ENCODE measurements around the gene WASHC4. TPM values are rescaled to one million over a fixed set of nuclear protein-coding genes. Genes with fewer than 3 reads are reported as not detected.

Gene WASHC4
- total and polyA plus RNA-seq, 2 experiments from 2014 or later = 75.7 to 83.0 TPM

DNA sequence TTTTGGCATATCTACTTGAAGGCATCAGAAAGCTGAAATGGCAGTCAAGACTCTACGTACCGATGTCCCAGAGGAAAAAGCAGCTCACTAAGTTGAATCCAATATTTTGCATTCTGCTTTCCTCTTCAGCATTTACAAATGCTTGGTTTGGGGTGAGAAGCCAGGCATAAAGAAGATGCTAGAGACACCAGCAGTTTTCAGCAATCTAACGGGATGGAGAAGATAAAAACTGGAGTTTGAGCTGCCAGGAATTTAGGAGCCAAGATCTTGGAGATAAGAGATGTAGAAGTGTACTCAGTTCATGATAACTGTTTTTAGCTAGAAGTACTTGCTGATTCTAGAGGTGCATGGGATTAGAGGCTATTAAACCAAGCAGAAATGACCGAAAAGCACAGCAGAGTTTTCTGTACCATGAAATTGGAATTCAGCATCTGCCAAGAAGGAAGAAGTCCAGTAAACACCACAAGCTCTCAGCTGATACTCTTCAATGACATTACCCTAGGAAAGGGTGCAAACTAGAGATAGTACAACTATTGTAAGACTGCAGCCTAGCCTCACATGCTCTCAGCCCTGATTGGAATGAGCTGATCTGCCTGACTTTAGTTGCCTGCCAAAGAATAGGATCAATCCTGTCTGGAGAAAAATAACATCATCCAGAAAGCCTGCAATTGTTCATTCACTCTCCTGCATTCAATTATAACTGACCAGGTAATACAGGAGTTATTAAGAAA, 15.9 kb upstream of the WASHC4 start (continued):
- TF ChIP-seq, protein P1, sequence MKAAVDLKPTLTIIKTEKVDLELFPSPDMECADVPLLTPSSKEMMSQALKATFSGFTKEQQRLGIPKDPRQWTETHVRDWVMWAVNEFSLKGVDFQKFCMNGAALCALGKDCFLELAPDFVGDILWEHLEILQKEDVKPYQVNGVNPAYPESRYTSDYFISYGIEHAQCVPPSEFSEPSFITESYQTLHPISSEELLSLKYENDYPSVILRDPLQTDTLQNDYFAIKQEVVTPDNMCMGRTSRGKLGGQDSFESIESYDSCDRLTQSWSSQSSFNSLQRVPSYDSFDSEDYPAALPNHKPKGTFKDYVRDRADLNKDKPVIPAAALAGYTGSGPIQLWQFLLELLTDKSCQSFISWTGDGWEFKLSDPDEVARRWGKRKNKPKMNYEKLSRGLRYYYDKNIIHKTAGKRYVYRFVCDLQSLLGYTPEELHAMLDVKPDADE (IDR thresholded peaks at IDR 0.05) = no peak
- TF ChIP-seq, protein P2, sequence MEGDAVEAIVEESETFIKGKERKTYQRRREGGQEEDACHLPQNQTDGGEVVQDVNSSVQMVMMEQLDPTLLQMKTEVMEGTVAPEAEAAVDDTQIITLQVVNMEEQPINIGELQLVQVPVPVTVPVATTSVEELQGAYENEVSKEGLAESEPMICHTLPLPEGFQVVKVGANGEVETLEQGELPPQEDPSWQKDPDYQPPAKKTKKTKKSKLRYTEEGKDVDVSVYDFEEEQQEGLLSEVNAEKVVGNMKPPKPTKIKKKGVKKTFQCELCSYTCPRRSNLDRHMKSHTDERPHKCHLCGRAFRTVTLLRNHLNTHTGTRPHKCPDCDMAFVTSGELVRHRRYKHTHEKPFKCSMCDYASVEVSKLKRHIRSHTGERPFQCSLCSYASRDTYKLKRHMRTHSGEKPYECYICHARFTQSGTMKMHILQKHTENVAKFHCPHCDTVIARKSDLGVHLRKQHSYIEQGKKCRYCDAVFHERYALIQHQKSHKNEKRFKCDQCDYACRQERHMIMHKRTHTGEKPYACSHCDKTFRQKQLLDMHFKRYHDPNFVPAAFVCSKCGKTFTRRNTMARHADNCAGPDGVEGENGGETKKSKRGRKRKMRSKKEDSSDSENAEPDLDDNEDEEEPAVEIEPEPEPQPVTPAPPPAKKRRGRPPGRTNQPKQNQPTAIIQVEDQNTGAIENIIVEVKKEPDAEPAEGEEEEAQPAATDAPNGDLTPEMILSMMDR (conservative IDR thresholded peaks at IDR 0.05; ENCODE audit: low read depth in 2 of 2) = no peak

DNA sequence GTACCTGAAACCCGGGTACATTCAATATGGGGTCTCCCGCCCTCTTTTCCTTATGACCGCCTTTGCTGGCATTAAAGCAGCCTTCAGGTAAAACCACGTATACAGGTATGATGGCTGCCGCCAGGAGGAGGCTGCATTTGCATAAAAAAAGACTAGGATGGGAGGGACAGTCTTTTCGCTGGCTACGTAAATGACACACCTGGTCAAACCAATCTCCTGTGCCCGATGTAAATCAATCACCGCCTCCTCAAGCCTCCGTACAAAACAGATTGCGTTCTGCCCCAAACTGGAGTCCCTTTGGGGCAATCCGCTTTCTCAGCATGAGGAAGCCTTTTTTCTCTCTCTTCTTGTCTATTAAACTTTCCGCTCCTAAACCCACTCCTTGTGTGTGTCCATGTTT, 15.2 kb upstream of the WASHC4 start:
- H3K9me3 Mint-ChIP-seq = peaks cover 38% of the 10 kb centered on the region
- H3K9me2 ChIP-seq (ENCODE audit: insufficient read depth) = no peaks in the 10 kb centered on the region
- peak; percentile 89 for ATAC-seq
- H3F3A ChIP-seq (replicated peaks; ENCODE audit: low read depth) = peaks cover 12% of the 10 kb centered on the region; the same call in 1 of the 2 replicates
- peaks cover 30% of the 10 kb centered on the region for H3K4me1 Mint-ChIP-seq
- peaks cover 27% of the 10 kb centered on the region for H3K4me1 ChIP-seq (ENCODE audit: insufficient read depth)
- H4K20me1 ChIP-seq (replicated peaks; ENCODE audit: insufficient read depth) = no peaks in the 10 kb centered on the region
- no peaks in the 10 kb centered on the region for H3K36me3 ChIP-seq (ENCODE audit: insufficient read depth)
- peak overlapping the region; percentile 36 for H3K4me3 ChIP-seq
- H3K4me3 Mint-ChIP-seq = peak overlapping the region; percentile 58
- peak overlapping the region; percentile 97 for H3K27ac Mint-ChIP-seq
- peak; percentile 97 for DNase-seq (ENCODE audit: low spot score)
- H3K4me2 ChIP-seq = peak overlapping the region; percentile 58
- H3K27ac ChIP-seq (ENCODE audit: low read depth) = peak overlapping the region; percentile 96
- H3K27me3 ChIP-seq (ENCODE audit: insufficient read depth) = no peaks in the 10 kb centered on the region
- H2AFZ ChIP-seq = no peak overlapping the region
- H3K79me2 ChIP-seq (replicated peaks; ENCODE audit: insufficient read depth) = no peaks in the 10 kb centered on the region
- peaks cover 2% of the 10 kb centered on the region for H3K27me3 Mint-ChIP-seq (ENCODE audit: insufficient read depth, low read depth, poor library complexity)
- H3K36me3 Mint-ChIP-seq (ENCODE audit: low read depth) = peaks cover 37% of the 10 kb centered on the region
- TF ChIP-seq EZH2 (IDR thresholded peaks at IDR 0.05; ENCODE audit: low read depth, unreplicated experiment) (no peak), POLR2AphosphoS5 (IDR thresholded peaks at IDR 0.05; ENCODE audit: low read depth) (peak; percentile 81), ZNF331 (CRISPR knock-in tag; IDR thresholded peaks at IDR 0.05; ENCODE audit: low read depth) (no peak), NANOG (IDR thresholded peaks at IDR 0.05; ENCODE audit: borderline replicate concordance) (no peak), CREB1 (CRISPR knock-in tag; IDR thresholded peaks at IDR 0.05; ENCODE audit: low read depth) (peak; percentile 76), STAT1 (IDR thresholded peaks at IDR 0.05; ENCODE audit: unreplicated experiment) (no peak), ZNF114 (CRISPR knock-in tag; IDR thresholded peaks at IDR 0.05) (no peak), JUNB (IDR thresholded peaks at IDR 0.05; ENCODE audit: unreplicated experiment) (no peak), EZH2phosphoT487 (IDR thresholded peaks at IDR 0.05; ENCODE audit: unreplicated experiment) (no peak)
- TF ChIP-seq, protein P2 (conservative IDR thresholded peaks at IDR 0.05; ENCODE audit: low read depth in 2 of 2) = no peak
- TF ChIP-seq, protein P3, sequence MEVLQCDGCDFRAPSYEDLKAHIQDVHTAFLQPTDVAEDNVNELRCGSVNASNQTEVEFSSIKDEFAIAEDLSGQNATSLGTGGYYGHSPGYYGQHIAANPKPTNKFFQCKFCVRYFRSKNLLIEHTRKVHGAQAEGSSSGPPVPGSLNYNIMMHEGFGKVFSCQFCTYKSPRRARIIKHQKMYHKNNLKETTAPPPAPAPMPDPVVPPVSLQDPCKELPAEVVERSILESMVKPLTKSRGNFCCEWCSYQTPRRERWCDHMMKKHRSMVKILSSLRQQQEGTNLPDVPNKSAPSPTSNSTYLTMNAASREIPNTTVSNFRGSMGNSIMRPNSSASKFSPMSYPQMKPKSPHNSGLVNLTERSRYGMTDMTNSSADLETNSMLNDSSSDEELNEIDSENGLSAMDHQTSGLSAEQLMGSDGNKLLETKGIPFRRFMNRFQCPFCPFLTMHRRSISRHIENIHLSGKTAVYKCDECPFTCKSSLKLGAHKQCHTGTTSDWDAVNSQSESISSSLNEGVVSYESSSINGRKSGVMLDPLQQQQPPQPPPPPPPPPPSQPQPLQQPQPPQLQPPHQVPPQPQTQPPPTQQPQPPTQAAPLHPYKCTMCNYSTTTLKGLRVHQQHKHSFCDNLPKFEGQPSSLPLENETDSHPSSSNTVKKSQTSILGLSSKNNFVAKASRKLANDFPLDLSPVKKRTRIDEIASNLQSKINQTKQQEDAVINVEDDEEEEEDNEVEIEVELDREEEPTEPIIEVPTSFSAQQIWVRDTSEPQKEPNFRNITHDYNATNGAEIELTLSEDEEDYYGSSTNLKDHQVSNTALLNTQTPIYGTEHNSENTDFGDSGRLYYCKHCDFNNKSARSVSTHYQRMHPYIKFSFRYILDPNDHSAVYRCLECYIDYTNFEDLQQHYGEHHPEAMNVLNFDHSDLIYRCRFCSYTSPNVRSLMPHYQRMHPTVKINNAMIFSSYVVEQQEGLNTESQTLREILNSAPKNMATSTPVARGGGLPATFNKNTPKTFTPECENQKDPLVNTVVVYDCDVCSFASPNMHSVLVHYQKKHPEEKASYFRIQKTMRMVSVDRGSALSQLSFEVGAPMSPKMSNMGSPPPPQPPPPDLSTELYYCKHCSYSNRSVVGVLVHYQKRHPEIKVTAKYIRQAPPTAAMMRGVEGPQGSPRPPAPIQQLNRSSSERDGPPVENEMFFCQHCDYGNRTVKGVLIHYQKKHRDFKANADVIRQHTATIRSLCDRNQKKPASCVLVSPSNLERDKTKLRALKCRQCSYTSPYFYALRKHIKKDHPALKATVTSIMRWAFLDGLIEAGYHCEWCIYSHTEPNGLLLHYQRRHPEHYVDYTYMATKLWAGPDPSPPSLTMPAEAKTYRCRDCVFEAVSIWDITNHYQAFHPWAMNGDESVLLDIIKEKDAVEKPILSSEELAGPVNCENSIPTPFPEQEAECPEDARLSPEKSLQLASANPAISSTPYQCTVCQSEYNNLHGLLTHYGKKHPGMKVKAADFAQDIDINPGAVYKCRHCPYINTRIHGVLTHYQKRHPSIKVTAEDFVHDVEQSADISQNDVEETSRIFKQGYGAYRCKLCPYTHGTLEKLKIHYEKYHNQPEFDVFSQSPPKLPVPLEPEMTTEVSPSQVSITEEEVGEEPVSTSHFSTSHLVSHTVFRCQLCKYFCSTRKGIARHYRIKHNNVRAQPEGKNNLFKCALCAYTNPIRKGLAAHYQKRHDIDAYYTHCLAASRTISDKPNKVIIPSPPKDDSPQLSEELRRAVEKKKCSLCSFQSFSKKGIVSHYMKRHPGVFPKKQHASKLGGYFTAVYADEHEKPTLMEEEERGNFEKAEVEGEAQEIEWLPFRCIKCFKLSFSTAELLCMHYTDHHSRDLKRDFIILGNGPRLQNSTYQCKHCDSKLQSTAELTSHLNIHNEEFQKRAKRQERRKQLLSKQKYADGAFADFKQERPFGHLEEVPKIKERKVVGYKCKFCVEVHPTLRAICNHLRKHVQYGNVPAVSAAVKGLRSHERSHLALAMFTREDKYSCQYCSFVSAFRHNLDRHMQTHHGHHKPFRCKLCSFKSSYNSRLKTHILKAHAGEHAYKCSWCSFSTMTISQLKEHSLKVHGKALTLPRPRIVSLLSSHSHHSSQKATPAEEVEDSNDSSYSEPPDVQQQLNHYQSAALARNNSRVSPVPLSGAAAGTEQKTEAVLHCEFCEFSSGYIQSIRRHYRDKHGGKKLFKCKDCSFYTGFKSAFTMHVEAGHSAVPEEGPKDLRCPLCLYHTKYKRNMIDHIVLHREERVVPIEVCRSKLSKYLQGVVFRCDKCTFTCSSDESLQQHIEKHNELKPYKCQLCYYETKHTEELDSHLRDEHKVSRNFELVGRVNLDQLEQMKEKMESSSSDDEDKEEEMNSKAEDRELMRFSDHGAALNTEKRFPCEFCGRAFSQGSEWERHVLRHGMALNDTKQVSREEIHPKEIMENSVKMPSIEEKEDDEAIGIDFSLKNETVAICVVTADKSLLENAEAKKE (CRISPR knock-in tag; IDR thresholded peaks at IDR 0.05) = no peak

Measured in GM23338 (cell line).